22Rv1 (cell line): ENCODE measurements around the gene TLCD1.
A peak's percentile ranks its signal among the peaks of the same experiment; 100 is the strongest.

ENCODE experiments used
- ZFX ChIP-seq: fragments of 450-650 bp; IDR thresholded peaks from 2 replicates; pipeline ENCODE4 v1.6.1; 2017; ENCODE audit warnings: antibody characterized with exemption, borderline replicate concordance
- TF ChIP-seq, protein P1 (sequence below): fragments of 450-650 bp; IDR thresholded peaks from 2 replicates; pipeline ENCODE4 v1.5.1; 2017; ENCODE audit warnings: mild to moderate bottlenecking

DNA sequence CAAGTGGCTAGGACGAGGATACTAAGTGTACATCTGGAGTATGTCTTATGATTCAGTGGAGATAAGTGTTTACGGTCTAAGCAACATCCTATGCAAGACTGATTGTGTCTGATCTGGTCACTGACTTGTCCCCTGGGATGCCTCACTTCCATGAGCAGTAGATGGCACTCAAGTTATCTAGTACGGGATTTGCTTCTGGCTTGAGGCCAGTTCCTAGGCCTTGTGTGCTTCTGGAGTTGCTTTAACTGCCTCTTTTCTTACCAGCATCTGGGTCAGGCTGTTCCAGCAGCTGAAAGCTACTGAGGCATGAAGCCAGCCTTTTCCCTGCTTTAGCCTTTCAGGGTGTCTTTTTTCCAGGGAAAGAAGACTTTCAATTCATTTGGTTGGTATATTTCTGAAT is 41.1 kb downstream of the TLCD1 start:
- TF ChIP-seq, protein P1, sequence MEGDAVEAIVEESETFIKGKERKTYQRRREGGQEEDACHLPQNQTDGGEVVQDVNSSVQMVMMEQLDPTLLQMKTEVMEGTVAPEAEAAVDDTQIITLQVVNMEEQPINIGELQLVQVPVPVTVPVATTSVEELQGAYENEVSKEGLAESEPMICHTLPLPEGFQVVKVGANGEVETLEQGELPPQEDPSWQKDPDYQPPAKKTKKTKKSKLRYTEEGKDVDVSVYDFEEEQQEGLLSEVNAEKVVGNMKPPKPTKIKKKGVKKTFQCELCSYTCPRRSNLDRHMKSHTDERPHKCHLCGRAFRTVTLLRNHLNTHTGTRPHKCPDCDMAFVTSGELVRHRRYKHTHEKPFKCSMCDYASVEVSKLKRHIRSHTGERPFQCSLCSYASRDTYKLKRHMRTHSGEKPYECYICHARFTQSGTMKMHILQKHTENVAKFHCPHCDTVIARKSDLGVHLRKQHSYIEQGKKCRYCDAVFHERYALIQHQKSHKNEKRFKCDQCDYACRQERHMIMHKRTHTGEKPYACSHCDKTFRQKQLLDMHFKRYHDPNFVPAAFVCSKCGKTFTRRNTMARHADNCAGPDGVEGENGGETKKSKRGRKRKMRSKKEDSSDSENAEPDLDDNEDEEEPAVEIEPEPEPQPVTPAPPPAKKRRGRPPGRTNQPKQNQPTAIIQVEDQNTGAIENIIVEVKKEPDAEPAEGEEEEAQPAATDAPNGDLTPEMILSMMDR = peak; percentile 65
- no peak for TF ChIP-seq ZFX
